ENCODE data around the gene PSME1. TPM values are rescaled to one million over a fixed set of nuclear protein-coding genes. Genes with fewer than 3 reads are reported as not detected.

The PSME1 gene
- total RNA-seq, 4 donors from 2014 or later: 100 to 256 (median 116) TPM

DNA sequence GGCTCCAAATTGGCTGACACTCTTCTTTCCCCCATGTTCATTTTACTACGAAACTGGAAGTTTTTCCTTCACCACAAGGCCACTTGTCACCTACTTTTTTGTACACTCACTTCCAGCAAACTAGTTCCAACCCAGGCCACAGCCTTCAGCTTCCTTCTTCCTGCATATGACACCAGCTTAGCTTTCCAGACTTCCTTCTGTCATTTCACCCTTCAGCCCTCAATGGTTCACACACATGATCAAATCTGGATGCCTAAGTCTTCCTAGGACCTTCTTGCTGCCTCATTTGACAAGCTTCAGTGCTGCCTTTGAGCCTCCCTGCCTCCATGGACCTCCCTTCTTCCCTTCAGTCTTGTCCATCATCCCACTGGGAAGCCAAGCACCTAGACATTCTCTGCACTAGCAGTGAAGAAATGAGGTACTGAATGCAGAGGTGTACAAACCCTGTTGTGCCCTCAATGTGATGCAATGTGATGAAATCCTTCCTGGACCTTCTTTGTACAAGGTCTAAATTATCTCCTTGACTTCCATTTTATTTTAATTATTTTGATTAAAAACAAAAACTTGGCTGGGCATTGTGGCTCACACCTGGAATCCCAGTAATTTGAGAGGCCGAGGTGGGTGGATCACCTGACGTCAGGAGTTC, 31.6 kb downstream of the PSME1 start:
- Histone ChIP-seq H3K27ac (no peak overlapping the region), H3K4me3 (no peak overlapping the region), H3K9me3 (no peaks in the 10 kb centered on the region), H3K36me3 (peaks cover 26 to 82% (median 33%) of the 10 kb centered on the region in 3 donors), H3K4me1 (peaks cover 7 to 52% (median 23%) of the 10 kb centered on the region in 3 donors), H3K27me3 (no peaks in the 10 kb centered on the region)
- intact Hi-C loops (cut with DNase I): no loop called here
- TF ChIP-seq, protein P1, sequence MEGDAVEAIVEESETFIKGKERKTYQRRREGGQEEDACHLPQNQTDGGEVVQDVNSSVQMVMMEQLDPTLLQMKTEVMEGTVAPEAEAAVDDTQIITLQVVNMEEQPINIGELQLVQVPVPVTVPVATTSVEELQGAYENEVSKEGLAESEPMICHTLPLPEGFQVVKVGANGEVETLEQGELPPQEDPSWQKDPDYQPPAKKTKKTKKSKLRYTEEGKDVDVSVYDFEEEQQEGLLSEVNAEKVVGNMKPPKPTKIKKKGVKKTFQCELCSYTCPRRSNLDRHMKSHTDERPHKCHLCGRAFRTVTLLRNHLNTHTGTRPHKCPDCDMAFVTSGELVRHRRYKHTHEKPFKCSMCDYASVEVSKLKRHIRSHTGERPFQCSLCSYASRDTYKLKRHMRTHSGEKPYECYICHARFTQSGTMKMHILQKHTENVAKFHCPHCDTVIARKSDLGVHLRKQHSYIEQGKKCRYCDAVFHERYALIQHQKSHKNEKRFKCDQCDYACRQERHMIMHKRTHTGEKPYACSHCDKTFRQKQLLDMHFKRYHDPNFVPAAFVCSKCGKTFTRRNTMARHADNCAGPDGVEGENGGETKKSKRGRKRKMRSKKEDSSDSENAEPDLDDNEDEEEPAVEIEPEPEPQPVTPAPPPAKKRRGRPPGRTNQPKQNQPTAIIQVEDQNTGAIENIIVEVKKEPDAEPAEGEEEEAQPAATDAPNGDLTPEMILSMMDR (IDR thresholded peaks at IDR 0.05): no peak
- TF ChIP-seq POLR2A (IDR thresholded peaks at IDR 0.05): no peak
- DNase-seq: no peak
- WGBS, 2 donors: 80 to 94% methylated on average over 3 of the region's 3 CpGs

DNA sequence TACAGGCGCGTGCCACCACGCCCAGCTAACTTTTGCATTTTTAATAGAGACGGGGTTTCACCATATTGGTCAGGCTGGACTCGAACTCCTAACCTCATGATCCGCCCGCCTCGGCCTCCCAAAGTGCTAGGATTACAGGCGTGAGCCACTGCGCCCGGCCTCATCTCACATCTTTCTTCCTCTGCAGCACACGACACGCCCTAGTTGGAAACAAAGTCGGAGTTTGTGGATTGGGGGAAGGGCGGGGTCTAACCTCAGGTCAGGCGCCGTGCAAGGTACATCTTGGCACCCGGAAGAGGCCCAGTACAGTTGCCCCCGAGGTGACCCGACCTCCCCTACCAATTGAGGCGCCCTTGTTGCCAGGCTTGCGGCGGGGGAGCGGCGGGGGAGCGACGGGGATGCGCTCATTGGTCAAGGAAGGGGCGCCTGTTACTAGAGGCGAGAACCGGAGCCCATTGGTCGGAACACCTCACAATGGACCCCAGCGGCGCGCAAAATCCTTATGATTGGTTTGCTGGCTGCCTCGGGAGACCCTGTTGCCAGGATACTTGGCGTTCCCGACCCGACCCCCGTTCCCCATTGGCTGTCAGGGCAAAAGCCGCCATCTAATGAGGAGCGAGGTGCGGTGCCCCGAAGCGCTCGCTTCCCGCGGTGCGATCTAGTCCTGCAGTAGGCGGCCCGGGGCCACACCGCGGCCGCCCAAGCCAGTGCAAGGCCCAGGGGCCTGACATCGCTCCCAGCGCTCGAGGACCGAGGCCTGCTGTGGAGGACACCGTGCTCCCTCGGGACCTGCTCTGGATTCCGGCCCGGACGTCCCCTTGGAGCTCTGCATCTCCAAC, 35.6 kb downstream of the PSME1 start, which contains the start of gene REC8:
Gene REC8, plus strand, starts transcription at position 659 of the 839 bp plus-strand sequence. CDS start 473 bp downstream, outside the sequence.
- no peak for DNase-seq
- peaks cover 0 to 24% (median 5%) of the 10 kb centered on the region in 3 donors for H3K4me1 ChIP-seq
- no peaks in the 10 kb centered on the region for H3K27me3 ChIP-seq
- no peak for TF ChIP-seq POLR2A (IDR thresholded peaks at IDR 0.05)
- TF ChIP-seq, protein P1 (IDR thresholded peaks at IDR 0.05): no peak
- peaks cover 0 to 56% (median 5%) of the 10 kb centered on the region in 3 donors for H3K36me3 ChIP-seq
- WGBS, 2 donors: 37 to 73% methylated on average over 4 to 20 of the region's 63 CpGs
- peak within 1 kb of the TSS in 3 of 4 donors; percentile 30 to 69 (median 50) for H3K27ac ChIP-seq
- H3K4me3 ChIP-seq: peak within 1 kb of the TSS in 3 of 4 donors; percentile 27 to 42 (median 34)
- intact Hi-C loops (cut with DNase I): no loop called here
- H3K9me3 ChIP-seq: no peaks in the 10 kb centered on the region

DNA sequence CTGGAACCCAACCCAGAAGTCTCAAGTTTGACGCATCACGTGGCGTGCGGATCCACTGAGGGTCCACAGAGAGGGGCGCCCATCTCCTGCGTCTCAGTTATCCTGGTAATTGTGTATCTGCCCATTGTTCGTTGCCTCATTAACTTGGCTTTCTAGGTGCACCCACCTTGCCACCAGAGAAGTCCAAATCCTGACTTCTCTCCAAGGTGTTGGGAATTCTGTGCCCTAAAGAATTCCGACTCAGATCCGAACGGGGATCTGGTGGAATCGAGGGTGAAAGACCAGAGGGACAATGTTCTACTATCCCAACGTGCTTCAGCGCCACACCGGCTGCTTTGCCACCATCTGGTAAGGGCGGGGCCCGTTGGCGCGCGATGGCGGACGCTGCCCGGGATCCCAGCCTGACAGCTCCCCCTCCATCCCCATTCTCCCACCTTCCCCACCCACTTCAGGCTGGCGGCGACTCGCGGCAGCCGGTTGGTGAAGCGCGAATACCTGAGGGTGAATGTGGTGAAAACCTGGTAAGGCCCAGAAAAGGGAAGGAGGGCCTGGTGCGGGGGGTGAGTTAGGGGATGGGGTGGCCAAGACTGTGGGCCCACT, 36.4 kb downstream of the PSME1 start:
- no peaks in the 10 kb centered on the region for H3K9me3 ChIP-seq
- peaks cover 0 to 56% (median 6%) of the 10 kb centered on the region in 3 donors for H3K36me3 ChIP-seq
- WGBS, 2 donors: 51 to 94% methylated on average over 7 to 9 of the region's 30 CpGs
- peaks cover 0 to 24% (median 5%) of the 10 kb centered on the region in 3 donors for H3K4me1 ChIP-seq
- no peak for TF ChIP-seq POLR2A (IDR thresholded peaks at IDR 0.05)
- TF ChIP-seq, protein P1 (IDR thresholded peaks at IDR 0.05): no peak
- H3K4me3 ChIP-seq: peak overlapping the region in 3 of 4 donors; percentile 27 to 42 (median 34)
- H3K27me3 ChIP-seq: no peaks in the 10 kb centered on the region
- intact Hi-C loops (cut with DNase I): no loop called here
- H3K27ac ChIP-seq: peak overlapping the region in 2 of 4 donors; percentile 50 to 69
- no peak for DNase-seq

DNA sequence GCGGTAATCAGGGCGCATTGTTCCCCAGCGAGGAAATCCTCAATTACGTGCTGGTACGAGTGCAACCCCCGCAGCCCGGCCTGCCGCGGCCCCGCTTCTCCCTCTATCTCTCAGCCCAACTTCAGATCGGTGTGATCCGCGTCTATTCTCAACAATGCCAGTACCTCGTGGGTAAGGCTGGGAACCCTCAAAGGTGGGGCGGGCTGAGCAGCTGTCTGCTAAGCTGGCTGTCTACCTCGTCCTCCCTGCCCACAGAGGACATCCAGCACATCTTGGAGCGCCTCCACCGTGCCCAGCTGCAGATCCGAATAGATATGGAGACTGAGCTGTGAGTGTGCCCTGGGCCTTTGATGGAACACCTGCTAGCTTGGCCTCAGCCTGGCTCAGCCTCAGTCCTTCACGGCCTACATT, 36.9 kb downstream of the PSME1 start:
- H3K27ac ChIP-seq: peak overlapping the region in 1 of 4 donors; percentile 69
- no peaks in the 10 kb centered on the region for H3K9me3 ChIP-seq
- 64 to 79% methylated on average over 6 to 9 of the region's 20 CpGs for WGBS, 2 donors
- H3K36me3 ChIP-seq: peaks cover 0 to 56% (median 6%) of the 10 kb centered on the region in 3 donors
- no peak for DNase-seq
- H3K4me3 ChIP-seq: peak overlapping the region in 1 of 4 donors; percentile 34
- H3K27me3 ChIP-seq: no peaks in the 10 kb centered on the region
- TF ChIP-seq POLR2A (IDR thresholded peaks at IDR 0.05): no peak
- TF ChIP-seq, protein P1 (IDR thresholded peaks at IDR 0.05): no peak
- H3K4me1 ChIP-seq: peaks cover 0 to 24% (median 5%) of the 10 kb centered on the region in 3 donors
- intact Hi-C loops (cut with DNase I): no loop called here
